COLO668 (cell line): Measurements from ENCODE around the gene GABRD.
A peak's percentile ranks its signal among the peaks of the same experiment; 100 is the strongest.

ENCODE experiments used
- DNase-seq: peaks from one replicate; lab custom pipeline; 2025; ENCODE audit not compliant: unreplicated experiment; lab: John Stamatoyannopoulos, UW

GABRD gene

GRCh38 chr1:1985375-1986050, 33.6 kb upstream of the GABRD start:
- DNase-seq = no peak

- DNase-seq = no peak
These were observed 32.5 kb upstream of the GABRD start for GRCh38 chr1:1986451-1987141.

DNA sequence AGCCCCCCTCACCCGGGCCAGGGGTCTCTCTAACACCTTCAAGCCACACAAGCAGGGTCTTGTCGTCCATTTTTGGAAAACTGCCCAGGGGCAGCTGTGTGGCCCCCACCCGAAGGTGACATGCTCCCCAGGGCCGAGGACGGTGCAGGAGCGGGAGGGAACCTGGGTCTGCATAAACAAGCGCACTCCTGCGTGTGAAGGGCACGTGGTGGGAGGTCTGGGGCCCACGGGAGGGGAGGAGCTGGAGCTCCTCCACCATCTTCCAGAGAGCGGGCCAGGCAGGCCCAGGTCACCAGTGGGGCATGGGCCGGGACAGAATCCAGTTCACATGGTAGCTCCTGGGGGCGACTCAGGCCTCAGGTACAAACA, 32.0 kb upstream of the GABRD start:
- DNase-seq = no peak

- DNase-seq = no peak
These were observed 30.8 kb upstream of the GABRD start for GRCh38 chr1:1988061-1988945.

GRCh38 chr1:1989102-1989542, 30.0 kb upstream of the GABRD start:
- DNase-seq = no peak

DNA sequence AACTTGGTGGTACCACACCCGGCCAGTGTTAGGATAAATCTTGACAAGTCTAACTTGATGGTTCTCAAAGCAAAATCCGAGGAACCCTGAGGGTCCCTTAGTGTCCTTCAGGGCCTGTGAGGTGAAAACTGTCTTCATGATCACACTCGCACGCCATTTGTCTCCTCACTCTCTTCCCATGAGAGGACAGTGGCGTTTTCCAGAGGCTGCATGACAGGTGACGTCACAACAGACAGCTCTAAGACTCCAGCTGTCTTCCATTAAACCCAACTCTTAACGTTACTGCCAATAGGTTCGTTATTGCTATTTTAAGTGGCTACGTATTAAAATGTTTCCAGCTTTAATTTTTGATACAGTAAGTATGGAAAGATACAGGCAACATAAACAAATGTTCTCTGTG, 29.4 kb upstream of the GABRD start:
- no peak for DNase-seq

DNA sequence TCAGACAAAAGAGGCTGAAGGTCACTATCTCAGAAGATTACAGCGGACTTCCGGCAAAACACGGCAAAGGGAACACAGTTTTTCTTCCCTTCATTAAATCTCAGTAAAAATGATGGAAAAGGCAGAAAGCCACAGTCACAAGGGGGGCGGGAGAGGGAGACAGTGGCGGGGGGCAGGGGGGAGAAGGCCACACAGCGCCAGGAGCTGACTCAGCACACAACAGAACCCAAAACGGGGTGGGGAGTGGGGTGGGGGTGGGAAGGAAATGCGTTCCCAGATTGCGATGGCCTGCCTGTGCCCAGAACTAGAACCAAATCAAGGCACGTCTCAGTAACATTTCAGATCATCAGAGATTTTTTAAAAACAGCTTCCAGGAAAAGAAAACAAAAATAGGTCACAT, 28.9 kb upstream of the GABRD start:
- no peak for DNase-seq

GRCh38 chr1:1994536-1994935, 24.6 kb upstream of the GABRD start:
- no peak for DNase-seq

- no peak for DNase-seq
These were observed 22.9 kb upstream of the GABRD start for GRCh38 chr1:1996207-1996651.

GRCh38 chr1:1997576-1997975, 21.6 kb upstream of the GABRD start:
- DNase-seq = no peak

DNA sequence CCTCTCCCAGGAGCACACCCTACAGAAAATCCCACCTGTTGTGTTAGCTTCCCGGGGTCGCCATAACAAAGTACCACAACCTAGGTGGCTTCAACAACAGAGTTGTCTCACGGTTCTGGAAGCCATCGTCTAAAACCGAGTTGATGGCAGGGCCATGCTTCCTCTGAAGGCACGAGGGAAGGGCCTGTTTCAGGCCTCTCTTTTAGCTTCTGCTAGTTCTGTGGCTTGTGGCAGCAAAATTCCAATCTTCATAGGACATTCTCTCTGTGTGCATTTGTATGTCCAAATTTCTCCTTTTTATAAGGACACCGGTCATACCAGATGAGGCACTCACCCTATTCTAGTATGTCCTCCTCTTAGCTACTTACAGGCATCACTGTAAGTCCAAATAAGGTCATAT, 18.7 kb upstream of the GABRD start:
- DNase-seq = no peak

DNA sequence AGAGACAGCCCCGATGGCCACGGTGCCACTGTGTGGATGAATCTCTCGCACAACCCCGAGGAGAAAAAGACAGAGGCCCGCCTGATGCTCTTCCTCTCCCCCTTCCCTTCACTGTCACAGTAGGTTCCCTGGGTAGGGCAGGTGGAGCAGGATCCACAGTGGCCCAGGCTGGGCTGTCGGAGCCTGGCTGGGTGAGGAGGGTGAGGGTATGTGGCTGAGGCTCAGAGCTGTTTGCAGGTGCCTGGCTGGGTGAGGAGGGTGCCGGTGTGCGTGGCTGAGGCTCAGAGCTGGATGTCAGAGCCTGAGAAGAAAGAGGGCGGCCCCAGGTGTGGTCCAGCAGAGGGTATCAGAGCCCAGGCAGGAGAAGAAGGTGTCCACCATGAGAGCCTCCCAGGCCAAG, 18.3 kb upstream of the GABRD start:
- DNase-seq = no peak

GRCh38 chr1:2001773-2002411, 17.3 kb upstream of the GABRD start:
- DNase-seq = no peak

- DNase-seq = peak; percentile 65
These were observed 15.5 kb upstream of the GABRD start, which contains the start of gene CFAP74 for GRCh38 chr1:2003541-2004131. CFAP74 (minus strand) TSS chr1:2003786; CDS start chr1:1990956, 12,830 bp downstream.

GRCh38 chr1:2004856-2005255, 14.3 kb upstream of the GABRD start:
- DNase-seq = no peak

GRCh38 chr1:2009101-2010053, 9.8 kb upstream of the GABRD start:
- no peak for DNase-seq

- no peak for DNase-seq
These were observed 5.0 kb upstream of the GABRD start for GRCh38 chr1:2014181-2014580.

- DNase-seq = no peak
These were observed 4.1 kb upstream of the GABRD start for GRCh38 chr1:2014741-2015735.
